ENCODE data around the gene FNDC11. TPM values are rescaled to one million over a fixed set of nuclear protein-coding genes. Genes with fewer than 3 reads are reported as not detected.
"Not testable (repeated sequence)": the region's sequence is repeated elsewhere in the genome, so short reads cannot be mapped to it uniquely, and the experiment has no call there.

The FNDC11 gene
- total RNA-seq, 1 experiment from 2014 or later: 1.4 TPM

GRCh38 chr20:63562461-63563224, 8.7 kb downstream of the FNDC11 start:
- no peak for DNase-seq (ENCODE audit: low spot score)
- in situ Hi-C loops (cut with HindIII; ENCODE audit: low sequenced_read_pairs): no loop called here

- in situ Hi-C loops (cut with HindIII; ENCODE audit: low sequenced_read_pairs): no loop called here
- DNase-seq (ENCODE audit: low spot score): no peak
These were observed 9.4 kb downstream of the FNDC11 start for GRCh38 chr20:63563225-63563935.

DNA sequence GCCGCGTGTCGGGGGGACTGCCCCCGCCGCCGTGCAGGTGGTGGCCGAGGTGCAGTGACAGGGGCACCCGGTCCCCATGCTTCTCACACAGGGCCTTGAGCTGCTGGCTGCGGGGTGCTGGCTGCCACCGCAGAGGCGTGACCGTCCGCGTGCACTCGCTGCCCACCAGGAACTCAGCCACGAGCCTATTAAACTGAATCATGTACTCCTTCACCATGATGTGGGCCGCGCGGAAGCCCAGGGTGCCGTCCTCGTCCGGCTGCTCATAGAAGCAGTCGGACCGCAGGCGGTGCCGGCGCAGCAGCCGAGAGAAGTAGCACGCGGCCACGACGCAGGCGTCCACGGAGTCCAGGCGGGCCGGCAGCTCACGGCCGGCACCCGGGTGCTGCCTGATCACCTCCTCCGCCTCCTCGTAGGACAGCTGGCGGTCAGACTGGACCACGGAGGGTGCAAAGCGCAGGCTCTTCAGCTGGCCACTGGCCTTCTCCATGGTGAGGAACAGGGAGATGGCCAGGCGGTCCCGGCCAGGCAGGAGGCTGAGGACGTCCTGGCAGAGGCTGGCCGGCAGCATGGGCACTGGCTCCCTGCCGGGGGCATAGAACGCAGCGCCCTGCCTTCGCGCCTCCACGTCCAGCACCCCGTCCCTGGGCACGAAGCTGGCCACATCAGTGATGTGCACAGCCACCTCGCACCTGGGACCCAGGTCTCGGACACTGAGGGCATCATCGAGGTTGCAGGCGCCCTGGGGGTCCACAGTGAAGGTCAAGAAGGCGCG, 10.3 kb downstream of the FNDC11 start:
- in situ Hi-C loops (cut with HindIII; ENCODE audit: low sequenced_read_pairs): no loop called here
- no peak for DNase-seq (ENCODE audit: low spot score)

- no peak for DNase-seq (ENCODE audit: low spot score)
- in situ Hi-C loops (cut with HindIII; ENCODE audit: low sequenced_read_pairs): no loop called here
These were observed 11.2 kb downstream of the FNDC11 start for GRCh38 chr20:63565021-63565698.

- in situ Hi-C loops (cut with HindIII; ENCODE audit: low sequenced_read_pairs): no loop called here
These were observed 11.9 kb downstream of the FNDC11 start for GRCh38 chr20:63565699-63566335.

GRCh38 chr20:63566395-63567135, 12.6 kb downstream of the FNDC11 start:
- in situ Hi-C loops (cut with HindIII; ENCODE audit: low sequenced_read_pairs): no loop called here
- no peak for DNase-seq (ENCODE audit: low spot score)

More at GRCh38 chr20:63565699-63566335, 11.9 kb downstream of the FNDC11 start:
- peak; percentile 12 for DNase-seq (ENCODE audit: low spot score)

GRCh38 chr20:63567136-63567385, 13.1 kb downstream of the FNDC11 start:
- in situ Hi-C loops (cut with HindIII; ENCODE audit: low sequenced_read_pairs): no loop called here
- no peak for DNase-seq (ENCODE audit: low spot score)

GRCh38 chr20:63567386-63568169, 13.6 kb downstream of the FNDC11 start:
- in situ Hi-C loops (cut with HindIII; ENCODE audit: low sequenced_read_pairs): no loop called here
- no peak for DNase-seq (ENCODE audit: low spot score)

DNA sequence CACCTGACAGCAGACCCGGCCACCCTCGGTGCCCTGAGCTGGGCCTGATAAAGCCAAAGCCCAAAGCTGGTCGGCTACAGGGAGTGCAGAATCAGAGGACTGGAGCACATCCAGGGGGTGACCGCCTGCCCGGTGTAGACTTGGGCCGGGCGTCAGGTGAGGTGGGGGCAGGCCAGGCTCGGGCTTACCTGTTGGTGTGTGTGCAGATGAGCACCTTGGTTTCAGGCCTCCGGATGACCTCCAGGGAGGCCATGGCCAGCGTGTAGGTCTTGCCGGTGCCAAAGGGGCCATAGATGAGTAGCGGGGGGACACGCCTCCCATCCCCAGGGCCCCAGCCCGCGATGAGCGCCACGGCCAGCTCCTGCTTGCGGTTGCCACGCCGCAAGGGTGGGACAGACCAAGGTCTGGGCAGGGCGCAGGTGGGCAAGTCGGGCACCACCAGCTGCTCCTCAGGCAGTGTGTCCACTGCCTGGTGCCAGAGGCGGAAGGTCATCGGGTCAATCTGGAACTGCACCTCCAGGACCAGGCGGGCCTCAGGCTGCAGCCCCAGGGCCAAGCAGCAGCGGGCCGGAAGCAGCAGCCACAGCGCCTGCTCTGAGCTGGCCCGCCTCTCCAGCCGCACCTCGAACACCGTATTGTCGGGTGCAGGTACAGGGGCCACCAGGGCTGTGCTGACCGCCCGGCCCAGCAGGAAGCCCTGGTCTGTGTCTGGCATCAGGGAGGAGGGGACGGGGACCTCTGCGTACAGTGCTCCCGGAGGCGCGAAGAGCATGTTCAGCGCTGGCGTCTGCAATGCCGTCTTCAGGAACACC, 14.4 kb downstream of the FNDC11 start:
- in situ Hi-C loops (cut with HindIII; ENCODE audit: low sequenced_read_pairs): no loop called here
- DNase-seq (ENCODE audit: low spot score): no peak

- in situ Hi-C loops (cut with HindIII; ENCODE audit: low sequenced_read_pairs): no loop called here
- peak; percentile 15 for DNase-seq (ENCODE audit: low spot score)
These were observed 15.3 kb downstream of the FNDC11 start for GRCh38 chr20:63568986-63569949.

DNA sequence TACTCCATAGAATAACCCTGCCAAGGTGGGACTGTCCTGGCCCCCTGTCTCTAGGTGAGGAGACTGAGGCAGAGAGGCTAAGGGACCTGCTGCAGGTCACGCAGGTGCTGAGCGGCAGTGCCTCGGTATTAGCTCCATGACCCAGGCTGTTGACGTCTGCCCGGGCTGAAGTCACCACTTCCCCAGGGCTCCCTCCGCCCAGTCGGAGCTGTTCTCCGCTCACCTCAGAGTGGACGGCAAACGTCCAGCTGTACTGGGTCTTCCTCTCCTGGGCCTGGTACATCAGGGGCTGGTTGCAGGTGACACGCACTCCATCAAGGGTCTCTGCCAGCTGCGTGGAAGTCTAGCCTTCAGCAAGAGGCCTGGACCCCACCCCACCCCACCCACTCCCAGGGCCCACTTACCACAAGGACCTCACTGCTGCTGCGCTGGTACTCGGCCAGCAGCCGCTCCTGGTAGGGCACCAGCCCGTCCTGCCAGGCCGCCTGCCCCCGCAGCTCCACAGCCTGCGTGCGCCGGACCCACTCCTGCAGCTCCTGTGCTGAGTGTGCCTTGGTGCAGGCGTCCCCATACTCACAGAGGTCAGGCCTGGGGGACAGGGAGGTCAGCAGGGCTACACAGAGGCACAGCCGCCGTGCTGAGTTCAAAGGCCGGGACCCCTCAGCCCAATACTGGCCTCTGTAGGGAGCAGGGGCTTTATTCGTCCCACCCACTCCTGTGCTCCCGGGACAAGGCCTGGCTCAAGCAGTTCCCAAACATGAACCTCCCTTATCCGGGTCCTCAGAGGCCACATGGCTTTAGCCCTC, 16.5 kb downstream of the FNDC11 start:
- in situ Hi-C loops (cut with HindIII; ENCODE audit: low sequenced_read_pairs): no loop called here
- no peak for DNase-seq (ENCODE audit: low spot score)

- DNase-seq (ENCODE audit: low spot score); in situ Hi-C loops (cut with HindIII; ENCODE audit: low sequenced_read_pairs): not testable (repeated sequence)
These were observed 17.1 kb downstream of the FNDC11 start for GRCh38 chr20:63571087-63571478.

- no peak for DNase-seq (ENCODE audit: low spot score)
- in situ Hi-C loops (cut with HindIII; ENCODE audit: low sequenced_read_pairs): no loop called here
These were observed 18.3 kb downstream of the FNDC11 start for GRCh38 chr20:63572071-63572787.

GRCh38 chr20:63572788-63573646, 19.1 kb downstream of the FNDC11 start:
- in situ Hi-C loops (cut with HindIII; ENCODE audit: low sequenced_read_pairs): no loop called here
- DNase-seq (ENCODE audit: low spot score): no peak
